GM03348 (cell line): ENCODE data around the gene USP32.
"Not testable (repeated sequence)": the region's sequence is repeated elsewhere in the genome, so short reads cannot be mapped to it uniquely, and the experiment has no call there.

Experiments
- DNase-seq: peaks from one replicate; pipeline ENCODE4 v3.0.0; 2012; ENCODE audit warnings: low spot score

The USP32 gene

GRCh38 chr17:60378187-60378586 is 13.7 kb downstream of the USP32 start:
- not testable (repeated sequence) for DNase-seq

DNA sequence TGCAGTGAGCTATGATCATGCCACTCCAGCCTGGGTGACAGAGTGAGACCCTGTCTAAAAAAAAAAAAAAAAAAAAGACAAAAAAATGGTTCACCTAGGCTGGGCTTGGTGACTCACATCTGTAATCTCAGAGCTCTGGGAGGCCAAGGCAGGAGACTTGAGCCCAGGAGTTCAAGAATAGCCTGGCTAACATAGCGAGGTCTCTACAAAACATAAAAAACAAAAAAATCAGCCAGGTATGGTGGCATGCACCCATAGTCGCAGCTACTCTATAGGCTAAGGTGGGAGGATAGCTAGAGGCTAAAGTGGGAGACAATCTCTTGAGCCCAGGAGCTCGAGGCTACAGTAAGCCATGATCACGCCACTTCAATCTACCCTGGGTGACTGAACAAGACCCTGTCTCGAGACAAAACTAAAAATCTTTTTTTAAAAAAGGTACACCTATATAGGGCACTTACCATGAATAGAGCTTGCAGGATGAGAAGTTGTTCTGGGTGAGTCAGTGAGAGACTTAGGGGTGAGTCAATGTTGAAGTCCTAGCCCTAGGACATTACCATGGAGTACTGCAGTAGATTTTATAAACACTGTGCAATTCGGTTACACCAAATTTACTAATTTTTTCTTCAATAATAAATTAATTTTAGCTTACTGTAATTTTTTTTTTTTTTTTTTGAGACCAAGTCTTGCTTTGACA is 19.0 kb downstream of the USP32 start:
- peak; percentile 40 for DNase-seq

DNA sequence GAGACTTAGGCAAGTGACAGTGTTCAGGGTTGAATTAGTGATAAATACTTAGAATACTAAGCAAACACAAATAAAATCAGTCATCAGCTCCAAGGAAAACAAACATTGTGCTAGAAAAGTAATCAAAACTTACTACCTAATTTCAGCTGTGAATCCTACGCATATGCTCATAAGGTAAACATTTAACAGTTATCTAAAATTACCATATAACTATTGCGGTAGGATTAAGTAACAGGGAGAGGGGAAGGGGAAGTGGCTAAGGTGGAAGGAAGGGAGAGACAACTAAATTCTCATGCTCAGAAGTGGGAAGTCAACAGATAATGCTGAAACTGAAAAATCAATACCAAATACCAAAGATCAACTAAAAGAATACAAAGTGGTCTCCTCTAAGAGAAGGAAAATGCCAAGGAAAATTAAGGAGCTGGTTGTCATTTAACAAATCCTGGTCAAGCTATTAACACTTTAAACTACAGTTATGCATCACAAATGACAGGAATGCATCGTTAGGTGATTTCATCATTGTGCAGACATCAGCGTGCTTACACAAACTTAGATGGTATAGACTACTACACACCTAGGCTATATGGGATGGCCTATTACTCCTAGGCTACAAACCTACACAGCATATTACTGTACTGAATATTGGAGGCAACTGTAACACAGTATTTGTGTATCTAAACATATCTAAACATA is 20.0 kb downstream of the USP32 start:
- DNase-seq = no peak

- no peak for DNase-seq
Observed at GRCh38 chr17:60371416-60371815, 20.5 kb downstream of the USP32 start.

DNA sequence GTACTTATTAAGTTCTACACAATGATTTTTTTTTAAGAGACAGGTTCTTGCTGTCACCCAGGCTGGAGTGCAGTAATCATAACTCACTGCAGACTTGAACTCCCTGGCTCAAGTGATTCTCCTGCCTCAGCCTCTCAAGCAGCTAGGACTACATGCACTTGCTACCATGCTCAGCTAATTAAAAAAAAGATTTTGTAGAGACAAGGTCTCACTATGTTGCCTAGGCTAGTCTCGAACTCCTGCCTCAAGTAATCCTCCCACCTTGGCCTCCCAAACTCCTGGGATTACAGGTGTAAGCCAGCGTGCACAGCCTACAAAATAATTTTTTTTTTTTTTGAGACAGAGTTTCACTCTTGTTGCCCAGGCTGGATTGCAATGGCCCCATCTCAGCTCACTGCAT is 22.2 kb downstream of the USP32 start:
- DNase-seq = no peak

GRCh38 chr17:60363700-60364405 is 28.1 kb downstream of the USP32 start:
- no peak for DNase-seq

DNA sequence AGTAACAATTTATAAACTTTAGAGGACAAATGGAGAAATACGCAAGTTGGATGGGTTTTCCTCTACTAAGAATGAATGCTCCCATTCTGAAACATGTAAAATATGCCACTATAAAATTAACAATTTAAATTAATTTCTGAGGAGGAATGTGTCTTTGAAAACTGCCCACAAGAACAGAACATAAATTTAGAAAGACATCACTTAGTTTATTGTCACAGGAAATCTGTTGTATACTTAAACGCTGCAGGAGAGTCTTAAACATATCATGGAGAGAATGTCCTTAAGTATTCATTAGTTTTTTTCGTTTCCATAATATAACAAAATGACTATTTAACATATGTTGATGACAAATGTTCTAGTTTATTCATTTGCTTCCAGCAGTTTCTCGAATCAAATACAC is 29.6 kb downstream of the USP32 start:
- no peak for DNase-seq

DNA sequence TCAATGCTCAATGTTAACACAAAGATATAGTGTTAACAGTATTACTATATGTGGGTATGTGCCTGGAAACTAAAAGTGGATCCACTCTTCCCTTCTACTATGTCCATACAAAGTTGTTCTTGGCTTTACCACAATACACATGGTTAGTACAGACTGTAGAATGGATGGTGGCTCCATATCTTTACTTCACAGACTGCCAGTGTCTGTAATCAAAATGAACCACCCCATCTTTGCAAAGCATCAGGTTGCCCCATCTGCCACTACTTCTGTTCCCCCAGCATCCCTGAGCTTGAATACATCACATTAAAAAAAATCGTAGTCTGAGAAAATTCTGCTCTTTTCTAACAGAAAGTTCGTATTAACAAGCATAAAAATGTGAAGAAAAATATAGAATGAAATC is 30.0 kb downstream of the USP32 start:
- DNase-seq = no peak

GRCh38 chr17:60359415-60359814 is 32.5 kb downstream of the USP32 start:
- no peak for DNase-seq

DNA sequence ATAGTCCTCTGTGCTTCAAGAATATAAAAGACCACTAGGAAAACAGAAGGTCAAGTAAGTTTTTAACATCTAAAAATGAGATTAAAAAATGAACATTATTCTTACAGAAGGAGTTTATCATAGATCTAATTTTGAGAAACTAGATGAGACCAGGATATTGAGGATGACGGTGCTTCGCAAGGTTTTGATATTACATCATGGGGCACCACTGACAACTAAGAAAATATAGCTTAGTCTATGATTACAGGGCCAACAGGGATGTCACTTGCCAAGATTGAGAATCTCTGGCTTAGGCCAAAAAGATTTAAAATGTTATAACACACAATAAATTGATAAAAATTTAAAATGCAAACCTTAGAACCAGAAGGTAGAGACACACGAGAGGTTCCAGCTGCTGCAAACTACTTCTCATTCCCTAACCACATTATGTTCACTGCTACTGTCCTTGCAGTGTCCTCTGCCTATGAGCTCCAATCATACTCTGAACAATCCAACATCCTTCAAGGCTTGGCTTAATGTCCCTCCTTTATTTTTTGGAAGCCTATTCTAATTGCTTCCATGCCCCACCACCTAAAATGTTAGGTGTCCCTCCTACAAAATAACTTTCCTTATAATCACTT is 33.2 kb downstream of the USP32 start:
- DNase-seq = no peak

- no peak for DNase-seq
Observed at GRCh38 chr17:60356940-60357339, 35.0 kb downstream of the USP32 start.

DNA sequence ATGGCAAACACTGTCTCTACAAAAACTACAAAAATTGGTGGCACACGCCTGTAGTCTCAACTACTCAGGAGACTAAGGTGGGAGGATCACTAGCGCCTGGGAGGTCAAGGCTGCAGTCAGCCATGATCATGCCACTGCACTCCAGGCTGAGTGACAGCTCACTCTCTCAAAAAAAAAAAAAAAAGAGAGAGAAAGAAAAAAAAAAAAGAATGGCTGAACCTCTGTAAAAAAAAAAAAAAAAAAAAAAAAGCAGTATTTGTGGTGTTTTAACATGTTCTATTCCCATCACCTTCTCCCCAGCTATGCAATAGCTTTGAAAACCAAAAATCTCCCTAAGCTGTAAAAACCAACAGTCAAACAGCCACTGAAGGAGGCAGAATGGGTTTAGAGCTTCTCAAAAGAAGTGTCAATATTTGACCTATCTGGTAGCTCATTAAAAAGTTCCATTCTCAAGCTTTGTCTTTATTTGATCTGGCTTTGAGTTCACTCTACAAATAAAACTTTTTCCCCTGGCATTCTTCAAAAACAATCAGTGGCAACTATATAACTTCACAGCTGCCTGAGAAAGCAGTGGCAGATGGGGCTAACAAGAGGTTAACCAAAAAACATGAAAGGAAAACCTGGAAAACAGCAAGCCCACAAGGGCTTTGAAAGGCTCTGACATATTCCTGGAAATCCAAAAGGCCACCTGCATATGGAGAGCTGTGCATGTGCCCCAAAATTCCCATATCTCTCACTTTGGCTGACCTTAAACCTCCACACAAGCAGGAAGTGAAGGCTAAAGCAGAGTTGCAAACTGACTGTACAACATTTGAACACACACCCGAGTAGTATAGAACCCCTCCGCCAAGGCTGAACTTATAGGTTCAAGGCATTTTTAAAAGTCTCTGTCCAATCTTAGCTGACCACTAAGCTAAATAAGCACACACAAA is 36.0 kb downstream of the USP32 start:
- DNase-seq = no peak

- peak; percentile 66 for DNase-seq
Observed at GRCh38 chr17:60354223-60354622, 37.7 kb downstream of the USP32 start.

GRCh38 chr17:60353773-60354172 is 38.2 kb downstream of the USP32 start:
- no peak for DNase-seq

DNA sequence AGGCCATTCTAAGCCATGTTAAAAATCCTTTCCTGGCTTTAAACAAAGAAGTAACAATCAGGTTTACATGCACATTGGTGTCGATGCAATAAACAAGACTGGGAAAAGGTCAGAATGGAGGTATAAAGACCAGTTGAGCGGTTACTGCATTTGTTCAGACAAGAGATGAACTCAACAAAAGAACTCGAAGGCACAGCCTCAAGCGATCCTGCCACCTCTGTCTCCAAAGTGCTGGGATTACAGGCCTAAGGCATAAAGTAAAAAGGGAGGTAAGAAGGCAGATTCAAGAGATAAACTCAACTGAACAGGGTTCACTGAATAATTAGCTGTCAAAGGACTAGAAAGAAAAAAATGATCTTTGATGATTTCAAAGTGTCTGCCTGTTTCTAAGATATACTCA is 39.4 kb downstream of the USP32 start:
- DNase-seq = no peak

DNA sequence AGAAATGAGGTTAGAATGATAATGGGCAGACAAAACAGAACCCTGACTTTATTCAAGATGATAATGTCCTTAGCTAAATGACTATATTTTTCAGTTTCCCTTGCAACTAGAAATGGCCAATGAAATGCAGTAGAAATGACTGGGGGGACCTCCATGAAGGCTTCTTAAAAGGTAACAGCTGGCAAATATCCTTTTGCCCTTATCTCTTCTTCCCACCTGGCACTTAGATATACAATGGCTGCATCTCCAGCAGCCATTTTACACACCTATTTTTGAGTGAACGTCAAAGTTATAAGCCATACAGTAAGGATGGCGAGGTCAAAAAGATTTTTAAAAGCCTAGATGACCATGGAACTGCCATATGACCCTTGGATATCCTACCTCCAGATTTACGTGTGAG is 39.9 kb downstream of the USP32 start:
- no peak for DNase-seq

GRCh38 chr17:60351012-60351695 is 40.8 kb downstream of the USP32 start:
- no peak for DNase-seq

DNA sequence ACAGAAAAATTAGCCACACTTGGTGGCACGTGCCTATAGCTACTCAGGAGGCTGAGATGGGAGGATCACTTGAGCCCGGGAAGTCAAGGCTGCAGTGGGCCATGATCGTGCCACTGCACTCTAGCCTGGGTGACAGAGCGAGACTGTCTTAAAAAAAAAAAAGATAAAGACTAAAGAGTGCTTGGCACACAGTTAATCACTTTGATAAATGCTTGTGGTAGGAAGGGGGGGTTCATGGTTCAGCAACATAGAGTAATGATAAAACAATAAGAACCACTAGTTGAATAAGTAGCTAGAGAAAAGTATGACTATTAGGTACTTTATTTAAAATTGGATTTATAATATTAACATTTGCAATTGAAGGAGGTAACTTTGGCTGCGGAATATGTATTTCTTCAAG is 43.3 kb downstream of the USP32 start:
- no peak for DNase-seq

- DNase-seq = no peak
Observed at GRCh38 chr17:60345233-60345632, 46.7 kb downstream of the USP32 start.

GRCh38 chr17:60342492-60342891 is 49.4 kb downstream of the USP32 start:
- not testable (repeated sequence) for DNase-seq

GRCh38 chr17:60335289-60335688 is 56.6 kb downstream of the USP32 start:
- no peak for DNase-seq
